ENCODE results near the gene TTC28.

TTC28 gene

DNA sequence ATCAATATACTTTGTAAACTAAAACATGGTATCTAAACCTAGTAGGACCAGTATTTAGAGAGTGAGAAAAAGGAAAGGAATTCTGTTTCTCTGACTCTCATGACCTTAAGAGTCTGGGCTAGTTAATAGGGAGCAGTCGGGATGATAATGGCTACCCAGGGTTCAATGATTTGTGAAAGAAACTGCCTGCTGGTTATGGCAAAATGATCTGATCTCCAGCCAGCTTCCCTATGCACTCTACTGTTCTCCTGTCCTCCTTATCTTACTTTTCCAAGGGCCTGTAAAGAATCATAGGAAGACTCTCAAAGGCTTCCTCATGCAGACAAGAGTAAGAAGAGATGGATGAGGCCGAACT lies 567.5 kb downstream of the TTC28 start:
- Mint-ChIP-seq H3K36me3 (ENCODE audit: low read depth) (peaks cover 7% of the 10 kb centered on the region), H3K27ac (peak overlapping the region; percentile 73), H3K4me3 (no peak overlapping the region), H3K4me1 (peaks cover 30% of the 10 kb centered on the region), H3K9me3 (no peaks in the 10 kb centered on the region), H3K27me3 (ENCODE audit: low read depth, poor library complexity) (peaks cover 4% of the 10 kb centered on the region)
- TF ChIP-seq, protein P1, sequence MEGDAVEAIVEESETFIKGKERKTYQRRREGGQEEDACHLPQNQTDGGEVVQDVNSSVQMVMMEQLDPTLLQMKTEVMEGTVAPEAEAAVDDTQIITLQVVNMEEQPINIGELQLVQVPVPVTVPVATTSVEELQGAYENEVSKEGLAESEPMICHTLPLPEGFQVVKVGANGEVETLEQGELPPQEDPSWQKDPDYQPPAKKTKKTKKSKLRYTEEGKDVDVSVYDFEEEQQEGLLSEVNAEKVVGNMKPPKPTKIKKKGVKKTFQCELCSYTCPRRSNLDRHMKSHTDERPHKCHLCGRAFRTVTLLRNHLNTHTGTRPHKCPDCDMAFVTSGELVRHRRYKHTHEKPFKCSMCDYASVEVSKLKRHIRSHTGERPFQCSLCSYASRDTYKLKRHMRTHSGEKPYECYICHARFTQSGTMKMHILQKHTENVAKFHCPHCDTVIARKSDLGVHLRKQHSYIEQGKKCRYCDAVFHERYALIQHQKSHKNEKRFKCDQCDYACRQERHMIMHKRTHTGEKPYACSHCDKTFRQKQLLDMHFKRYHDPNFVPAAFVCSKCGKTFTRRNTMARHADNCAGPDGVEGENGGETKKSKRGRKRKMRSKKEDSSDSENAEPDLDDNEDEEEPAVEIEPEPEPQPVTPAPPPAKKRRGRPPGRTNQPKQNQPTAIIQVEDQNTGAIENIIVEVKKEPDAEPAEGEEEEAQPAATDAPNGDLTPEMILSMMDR (IDR thresholded peaks at IDR 0.05), result no peak
- no peak for DNase-seq

DNA sequence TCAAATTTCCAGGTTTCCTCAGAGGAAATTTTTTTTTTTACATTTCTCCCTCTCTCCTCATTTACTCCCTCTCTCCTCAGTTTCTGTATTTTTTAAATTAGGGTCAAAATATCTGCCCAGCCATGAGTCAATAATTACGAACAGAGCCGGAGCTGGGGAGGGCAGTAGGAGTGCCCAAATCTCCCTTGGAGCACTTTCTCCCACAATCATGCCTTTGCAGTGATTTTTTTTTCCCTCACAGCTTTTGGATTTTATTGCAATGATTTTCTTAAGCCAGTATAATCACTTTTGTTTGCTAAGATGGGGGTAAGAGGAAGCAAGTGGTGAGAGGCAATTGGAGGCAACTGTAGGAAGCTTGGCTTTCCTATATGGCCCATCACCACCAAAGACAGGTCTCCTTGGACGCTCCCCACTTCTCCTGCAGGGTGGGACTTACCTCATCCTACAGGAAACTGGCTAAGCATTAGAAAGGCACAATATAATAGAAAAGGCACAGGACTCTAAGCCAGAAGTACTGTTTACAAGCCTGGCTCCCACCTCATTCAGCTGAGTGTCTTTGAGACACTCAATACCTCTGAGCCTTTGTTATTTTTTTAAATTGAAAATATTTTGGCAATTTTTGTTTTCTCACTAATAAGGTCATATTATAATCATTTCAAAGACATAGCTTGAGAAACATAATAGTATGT lies 568.0 kb downstream of the TTC28 start:
- DNase-seq, result no peak
- peaks cover 10% of the 10 kb centered on the region for H3K36me3 Mint-ChIP-seq (ENCODE audit: low read depth)
- H3K9me3 Mint-ChIP-seq, result no peaks in the 10 kb centered on the region
- TF ChIP-seq, protein P1 (IDR thresholded peaks at IDR 0.05), result no peak
- H3K27me3 Mint-ChIP-seq (ENCODE audit: low read depth, poor library complexity), result peaks cover 5% of the 10 kb centered on the region
- no peak overlapping the region for H3K27ac Mint-ChIP-seq
- H3K4me1 Mint-ChIP-seq, result peaks cover 31% of the 10 kb centered on the region
- H3K4me3 Mint-ChIP-seq, result no peak overlapping the region

DNA sequence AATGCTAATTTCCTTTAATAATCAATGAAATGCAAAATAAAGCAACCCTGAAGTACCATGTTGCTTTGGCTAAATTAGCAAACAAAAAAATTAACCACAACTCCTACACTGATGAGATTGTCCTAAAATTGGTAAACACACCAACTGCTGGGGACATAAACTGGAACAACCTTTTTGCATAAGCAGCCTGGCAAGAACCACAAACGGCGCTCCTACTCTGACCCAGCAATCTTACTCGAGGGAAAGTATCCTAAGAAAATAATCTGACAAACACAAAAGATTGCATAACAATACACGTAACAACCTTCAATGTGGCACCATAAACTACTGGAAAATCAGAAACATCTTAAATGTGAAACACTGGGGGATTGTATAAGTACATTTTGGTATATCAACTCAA lies 570.8 kb downstream of the TTC28 start:
- Mint-ChIP-seq H3K36me3 (ENCODE audit: low read depth) (peaks cover 26% of the 10 kb centered on the region), H3K4me3 (no peak overlapping the region), H3K4me1 (peaks cover 41% of the 10 kb centered on the region), H3K27me3 (ENCODE audit: low read depth, poor library complexity) (peaks cover 5% of the 10 kb centered on the region), H3K27ac (peak overlapping the region; percentile 19), H3K9me3 (no peaks in the 10 kb centered on the region)
- TF ChIP-seq, protein P1 (IDR thresholded peaks at IDR 0.05), result no peak
- DNase-seq, result no peak

DNA sequence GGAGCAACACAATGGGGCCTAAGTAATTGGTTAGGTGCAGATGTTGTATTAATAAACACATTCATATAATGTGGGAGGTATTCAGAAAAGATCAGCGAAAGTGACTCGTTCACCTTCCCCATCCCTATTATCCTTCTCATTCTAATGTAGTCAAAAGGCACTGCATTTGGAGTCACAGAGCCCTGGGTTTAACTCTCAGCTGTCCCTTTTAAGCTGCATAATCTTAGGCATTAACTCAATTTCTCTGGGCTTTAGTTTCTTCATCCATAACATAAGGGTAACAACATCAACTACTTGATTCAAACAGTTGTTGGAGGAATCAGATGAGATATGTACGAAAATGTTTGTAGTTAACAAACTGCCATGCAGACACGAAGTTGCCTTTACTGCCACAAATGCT lies 573.0 kb downstream of the TTC28 start:
- Mint-ChIP-seq H3K4me3 (no peak overlapping the region), H3K36me3 (ENCODE audit: low read depth) (peaks cover 26% of the 10 kb centered on the region), H3K27me3 (ENCODE audit: low read depth, poor library complexity) (peaks cover 5% of the 10 kb centered on the region), H3K4me1 (peaks cover 26% of the 10 kb centered on the region), H3K9me3 (no peaks in the 10 kb centered on the region), H3K27ac (no peak overlapping the region)
- TF ChIP-seq, protein P1 (IDR thresholded peaks at IDR 0.05), result no peak
- DNase-seq, result no peak

DNA sequence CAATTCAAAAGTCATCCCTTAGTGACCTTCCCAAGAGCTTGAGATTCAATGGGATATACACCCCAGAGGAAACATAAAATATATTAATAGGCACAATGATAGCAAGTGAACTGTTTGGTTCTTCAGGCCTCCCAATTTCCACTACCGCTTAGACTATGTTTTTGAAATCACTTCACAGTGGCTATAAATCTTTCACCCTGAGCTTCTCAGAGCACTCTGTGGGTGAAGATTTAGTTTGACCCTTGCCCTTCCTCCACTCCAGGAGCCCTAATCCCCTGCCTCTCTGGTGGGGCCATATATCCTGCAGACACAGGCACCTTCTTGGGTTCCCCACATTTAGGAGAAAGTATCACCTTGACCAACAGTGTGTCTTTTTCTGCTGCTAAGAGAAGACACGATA lies 573.7 kb downstream of the TTC28 start:
- H3K27ac Mint-ChIP-seq, result peak overlapping the region; percentile 58
- H3K4me3 Mint-ChIP-seq, result peak overlapping the region; percentile 12
- no peaks in the 10 kb centered on the region for H3K9me3 Mint-ChIP-seq
- H3K36me3 Mint-ChIP-seq (ENCODE audit: low read depth), result peaks cover 28% of the 10 kb centered on the region
- H3K4me1 Mint-ChIP-seq, result peaks cover 23% of the 10 kb centered on the region
- peaks cover 5% of the 10 kb centered on the region for H3K27me3 Mint-ChIP-seq (ENCODE audit: low read depth, poor library complexity)
- TF ChIP-seq, protein P1 (IDR thresholded peaks at IDR 0.05), result no peak
- DNase-seq, result peak; percentile 11

DNA sequence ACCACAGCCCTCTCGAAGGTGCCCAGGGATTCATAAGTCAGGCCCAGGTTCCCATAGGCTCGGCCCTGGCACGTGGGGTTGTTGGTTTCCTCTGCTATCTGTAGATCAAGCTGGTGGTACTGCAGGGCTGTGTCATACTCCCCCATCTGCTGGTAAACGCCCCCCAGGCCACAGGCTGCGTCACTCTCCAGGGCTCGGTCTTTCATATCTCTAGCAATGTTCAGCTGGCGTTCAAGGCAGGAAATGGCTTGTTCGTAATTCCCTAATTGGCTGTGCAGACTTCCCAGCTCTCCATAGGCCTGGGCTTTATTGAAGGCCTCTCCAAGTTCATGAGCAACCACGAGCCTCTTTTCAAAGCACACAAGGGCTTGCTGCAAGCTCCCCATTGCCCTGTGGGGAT lies 574.2 kb downstream of the TTC28 start:
- Mint-ChIP-seq H3K4me1 (peaks cover 23% of the 10 kb centered on the region), H3K4me3 (no peak overlapping the region), H3K27me3 (ENCODE audit: low read depth, poor library complexity) (peaks cover 5% of the 10 kb centered on the region), H3K9me3 (no peaks in the 10 kb centered on the region), H3K36me3 (ENCODE audit: low read depth) (peaks cover 34% of the 10 kb centered on the region), H3K27ac (peak overlapping the region; percentile 58)
- TF ChIP-seq, protein P1 (IDR thresholded peaks at IDR 0.05), result no peak
- no peak for DNase-seq
